Stimulated activated CD8-positive, alpha-beta memory T cell treated with anti-CD3 and anti-CD28 coated beads, Interleukin-15, amount 100 ng/mL, for 48 hours (primary cell): ENCODE results near the gene SAE1.

Experiments used
- DNase-seq, 2 donors: peaks; one replicate each; pipeline ENCODE4 v3.0.0-alpha.2; 2020; ENCODE audit warnings: low read depth in 2 of 2

The SAE1 gene

DNA sequence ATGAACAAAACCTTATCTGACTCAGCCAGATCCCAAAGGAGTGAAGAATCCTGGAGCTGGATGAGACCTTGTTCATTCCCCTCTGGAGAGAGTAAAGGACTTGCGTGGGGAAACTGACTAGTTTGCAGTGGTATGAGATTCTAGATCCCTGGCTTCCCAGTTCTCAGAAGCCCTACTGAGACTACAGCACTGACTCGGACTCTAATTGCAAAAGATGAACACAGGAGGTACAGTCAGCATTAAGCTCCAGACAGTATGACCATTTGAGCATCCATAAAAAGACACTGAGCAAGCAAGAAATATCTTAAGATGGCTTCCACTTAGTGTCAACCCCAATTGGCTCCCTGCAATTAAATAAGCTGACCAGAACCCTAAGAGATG is 23.8 kb upstream of the SAE1 start:
- no peak for DNase-seq

DNA sequence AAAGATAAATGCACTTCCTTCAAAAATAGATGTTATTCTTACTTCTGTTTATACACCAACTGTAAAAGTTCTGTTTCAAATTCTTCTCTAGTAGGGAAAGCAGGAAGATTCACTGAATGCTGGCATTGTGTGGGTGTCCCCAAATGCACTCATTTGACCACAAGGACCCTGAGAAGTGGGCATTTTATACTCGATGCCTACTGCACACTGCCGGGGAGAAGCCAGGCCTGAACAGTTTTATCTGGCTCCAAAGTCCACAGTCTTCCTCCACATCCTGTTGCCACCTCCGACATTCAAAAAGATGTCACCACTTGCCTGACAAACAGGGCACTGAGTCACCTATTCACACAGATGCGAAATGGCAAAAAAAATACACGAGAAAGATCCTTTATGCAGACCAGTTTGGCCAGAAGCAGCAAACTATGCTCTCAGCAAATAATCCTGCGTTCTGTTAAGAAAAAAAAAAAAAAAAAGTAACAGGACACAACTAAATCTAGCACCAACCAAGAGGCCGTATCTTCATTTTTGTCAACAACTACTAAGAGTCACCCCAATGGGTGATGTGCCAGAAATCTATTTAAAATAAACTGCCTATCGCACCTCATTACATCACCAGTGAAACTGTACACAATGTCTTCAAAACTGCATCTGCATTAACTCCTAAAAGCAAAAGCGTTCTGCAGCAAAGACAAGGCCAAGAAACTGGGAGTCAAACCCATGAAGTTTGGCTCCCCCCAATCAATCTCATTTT is 23.3 kb upstream of the SAE1 start:
- DNase-seq, result no peak

DNA sequence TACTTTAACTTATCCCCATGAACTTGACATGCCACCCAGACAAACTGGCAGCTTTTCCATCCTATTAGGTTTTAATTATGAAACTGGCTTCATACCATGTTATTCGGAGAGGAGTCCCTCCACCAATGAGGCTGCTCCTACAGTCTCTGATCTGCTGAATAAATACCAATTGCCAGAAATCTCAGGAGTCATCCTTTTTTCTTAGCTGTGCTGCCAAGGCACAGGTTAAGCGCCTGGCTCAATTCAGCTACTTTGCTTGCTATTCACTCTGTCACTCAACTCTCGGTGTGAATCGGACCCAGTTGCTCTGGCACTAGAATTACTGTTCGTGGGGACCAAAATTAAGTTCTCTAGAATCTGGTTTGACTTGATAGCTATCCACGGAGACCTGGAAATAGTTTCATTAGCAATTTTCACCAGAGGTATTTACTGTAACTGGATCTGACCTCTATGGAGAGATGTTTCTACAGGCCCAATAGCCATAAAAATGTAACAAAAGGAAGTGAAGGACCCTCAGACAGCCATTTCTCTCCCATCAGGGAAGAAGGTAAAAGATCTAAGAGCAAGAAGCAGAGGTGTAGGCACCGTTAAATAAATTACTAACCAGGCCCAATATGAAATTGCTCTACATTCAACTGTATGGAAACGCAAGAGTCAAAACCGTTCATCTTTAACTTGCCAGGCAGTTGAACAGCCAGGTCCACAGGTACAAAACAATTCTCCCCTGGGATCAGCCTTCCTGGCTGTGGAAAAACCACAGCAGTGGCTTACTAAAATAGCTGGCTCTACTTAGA is 22.5 kb upstream of the SAE1 start:
- DNase-seq, result no peak

- no peak for DNase-seq
Measured at GRCh38 chr19:47109177-47109540, 21.5 kb upstream of the SAE1 start.

DNA sequence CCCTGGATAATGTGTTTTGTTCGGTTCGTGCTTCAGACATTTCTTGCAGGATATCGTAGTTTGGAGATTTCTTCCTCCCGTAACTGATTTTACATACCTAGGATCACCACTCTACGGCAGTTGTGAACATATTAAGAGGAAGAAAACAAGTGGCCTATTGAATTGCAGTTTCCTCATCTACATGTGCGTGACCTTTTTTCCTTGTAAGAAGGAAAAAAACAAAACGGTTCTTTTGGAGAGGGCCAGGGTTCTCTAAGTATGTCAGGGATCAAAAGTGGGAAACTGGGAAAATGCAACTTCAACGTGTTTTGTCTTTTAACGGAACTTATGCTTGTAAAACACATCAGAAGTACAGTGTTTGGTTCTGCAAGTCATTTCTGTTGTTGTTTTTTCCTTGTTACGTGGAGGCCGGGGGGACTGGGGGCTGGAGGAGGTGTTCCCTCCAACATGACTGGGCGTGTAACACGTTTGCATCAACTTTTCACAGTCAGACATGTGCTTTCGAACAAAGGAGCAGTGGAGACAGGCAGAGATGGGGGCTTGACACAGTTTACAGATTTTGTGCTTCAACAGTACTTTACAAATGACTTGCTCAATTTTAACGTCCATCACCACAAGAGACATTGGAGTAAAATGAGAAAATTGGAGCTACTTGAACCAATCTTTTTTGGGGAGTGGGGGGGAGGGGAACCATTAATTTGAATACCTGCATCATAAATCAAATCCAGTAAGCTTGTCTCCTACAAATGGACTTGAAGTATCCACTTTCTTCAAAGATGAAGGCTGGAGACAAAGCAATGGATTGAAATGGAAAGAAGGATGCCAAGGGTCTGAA is 20.9 kb upstream of the SAE1 start:
- peak in 1 of 2 donors; percentile 50 for DNase-seq

DNA sequence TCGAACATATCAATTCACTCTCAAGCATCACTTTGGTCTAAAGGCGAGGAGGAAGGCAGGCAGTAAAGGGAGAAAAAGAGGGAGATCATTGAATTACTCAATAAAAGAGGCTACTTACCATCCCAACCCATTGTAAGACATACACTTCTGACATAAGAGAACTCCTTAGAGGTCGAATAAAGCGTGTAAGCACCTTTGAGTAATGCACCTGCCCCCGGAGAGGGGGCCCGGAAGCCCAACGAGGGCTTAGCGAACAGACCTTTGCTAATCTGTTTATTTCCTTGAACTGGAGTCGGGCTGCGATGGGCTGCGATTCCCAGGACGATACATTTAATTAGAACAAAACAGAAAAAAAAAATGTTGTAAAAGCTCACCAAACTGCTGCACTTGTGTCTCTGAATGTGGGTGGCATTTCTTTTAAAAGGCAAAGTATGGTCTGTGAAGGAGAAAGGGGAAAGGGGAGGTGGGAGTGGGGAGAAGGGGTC is 20.1 kb upstream of the SAE1 start:
- DNase-seq, result peak in 1 of 2 donors; percentile 23

DNA sequence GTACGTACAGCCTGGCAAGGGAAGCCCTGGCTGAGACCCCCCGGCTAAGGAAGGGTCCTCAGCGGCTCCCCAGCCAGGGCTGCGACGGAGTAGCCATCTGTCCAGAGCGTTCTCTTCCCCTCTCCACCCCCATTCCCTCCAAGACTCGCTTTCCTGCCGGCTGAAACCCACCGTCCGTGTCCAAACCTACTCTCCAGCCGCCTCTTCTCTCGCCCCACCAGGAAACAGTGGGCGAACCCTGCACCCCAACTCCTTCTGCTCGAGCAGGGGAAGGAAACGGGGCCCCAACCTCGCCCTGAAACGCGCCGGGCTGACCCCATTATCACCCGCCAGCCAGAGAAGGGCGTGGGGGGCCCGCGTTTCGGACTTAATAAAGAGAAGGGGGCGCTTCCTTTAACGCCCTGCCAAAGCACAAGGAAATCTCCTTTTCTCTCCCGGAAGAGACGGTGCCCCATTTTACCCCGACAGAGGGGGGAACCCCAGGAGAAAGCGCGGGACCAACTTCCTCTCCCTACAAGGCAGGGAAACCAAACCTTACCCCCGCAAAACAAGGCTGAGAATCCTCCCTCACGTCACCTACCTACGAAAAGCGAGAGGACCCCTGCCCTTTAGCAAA is 19.5 kb upstream of the SAE1 start:
- DNase-seq, result peak in 1 of 2 donors; percentile 11

DNA sequence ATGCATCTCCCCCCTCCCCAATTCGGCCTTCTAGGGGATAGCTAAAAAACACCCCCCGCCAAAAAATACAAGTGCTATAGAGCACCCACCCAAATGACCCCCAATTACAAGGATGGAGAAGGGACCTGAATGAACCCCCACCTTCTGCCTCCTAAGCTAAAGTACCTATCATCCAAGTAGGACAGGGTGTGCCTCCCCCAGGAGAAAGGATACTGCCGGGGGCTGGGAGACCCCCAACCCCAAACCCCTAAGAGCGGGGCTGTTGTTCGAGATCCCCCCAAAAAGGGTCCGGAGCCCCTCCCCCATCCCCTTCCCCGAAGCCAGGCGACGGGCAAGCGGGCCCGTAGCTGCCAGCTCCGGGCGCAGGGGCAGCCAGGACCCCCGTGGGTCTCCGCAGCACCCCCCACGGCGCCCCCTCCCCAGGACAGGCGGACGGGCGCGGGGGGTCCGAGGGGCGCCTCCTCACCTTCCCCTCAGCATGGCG is 18.9 kb upstream of the SAE1 start:
- no peak for DNase-seq

DNA sequence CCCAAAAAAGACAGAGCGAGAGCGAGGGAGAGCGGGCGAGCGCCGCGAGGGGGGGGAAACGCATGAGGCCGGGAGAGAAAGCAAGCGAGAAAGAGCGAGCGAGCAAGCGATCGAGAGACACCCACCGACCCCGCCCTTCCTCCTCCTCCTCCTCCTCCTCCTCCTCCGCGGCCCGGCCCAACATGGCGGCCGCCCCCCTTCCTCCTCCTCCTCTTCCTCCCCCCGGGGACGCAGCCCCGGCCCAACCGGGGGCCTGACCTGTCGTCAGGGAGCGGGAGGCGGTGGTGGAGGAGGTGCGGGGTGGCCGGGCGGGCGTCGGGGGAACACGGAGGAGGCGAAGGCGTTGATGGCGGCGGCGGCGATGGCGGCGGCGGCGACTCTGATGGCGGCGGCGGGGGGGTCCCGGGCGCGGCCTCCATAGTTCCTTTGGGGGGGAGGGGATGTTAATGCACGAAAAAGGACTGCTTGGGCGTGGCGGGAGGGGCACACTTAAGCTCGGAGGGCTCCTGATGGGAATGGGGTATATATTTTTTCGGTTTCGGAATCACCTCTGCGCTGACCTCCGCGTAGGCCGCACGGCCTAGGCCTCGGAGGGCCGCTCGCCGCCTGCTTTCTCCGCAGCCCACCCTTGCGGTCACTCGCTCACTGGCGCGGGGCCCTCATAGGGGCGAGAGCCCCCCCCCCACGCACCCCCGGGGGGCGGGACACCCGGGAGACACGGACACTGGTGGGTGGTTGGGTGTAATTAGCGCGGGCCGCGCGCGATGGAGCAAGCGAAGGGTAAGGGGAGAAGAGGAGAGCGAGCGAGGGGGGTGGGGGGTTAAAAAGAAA is 18.3 kb upstream of the SAE1 start:
- DNase-seq, result peak; percentile 77 to 79

GRCh38 chr19:47112997-47113849 is 17.4 kb upstream of the SAE1 start, which contains the start of gene ZC3H4:
ZC3H4 (minus strand) TSS chr19:47113776; CDS start chr19:47112584, 1,192 bp downstream.
- DNase-seq, result peak; percentile 99 to 100

- no peak for DNase-seq
Measured at GRCh38 chr19:47113850-47114651, 16.6 kb upstream of the SAE1 start.

GRCh38 chr19:47120470-47121067 is 10.1 kb upstream of the SAE1 start:
- DNase-seq, result no peak

- DNase-seq, result no peak
Measured at GRCh38 chr19:47122359-47123335, 8.0 kb upstream of the SAE1 start.

GRCh38 chr19:47123406-47123805 is 7.2 kb upstream of the SAE1 start:
- no peak for DNase-seq

DNA sequence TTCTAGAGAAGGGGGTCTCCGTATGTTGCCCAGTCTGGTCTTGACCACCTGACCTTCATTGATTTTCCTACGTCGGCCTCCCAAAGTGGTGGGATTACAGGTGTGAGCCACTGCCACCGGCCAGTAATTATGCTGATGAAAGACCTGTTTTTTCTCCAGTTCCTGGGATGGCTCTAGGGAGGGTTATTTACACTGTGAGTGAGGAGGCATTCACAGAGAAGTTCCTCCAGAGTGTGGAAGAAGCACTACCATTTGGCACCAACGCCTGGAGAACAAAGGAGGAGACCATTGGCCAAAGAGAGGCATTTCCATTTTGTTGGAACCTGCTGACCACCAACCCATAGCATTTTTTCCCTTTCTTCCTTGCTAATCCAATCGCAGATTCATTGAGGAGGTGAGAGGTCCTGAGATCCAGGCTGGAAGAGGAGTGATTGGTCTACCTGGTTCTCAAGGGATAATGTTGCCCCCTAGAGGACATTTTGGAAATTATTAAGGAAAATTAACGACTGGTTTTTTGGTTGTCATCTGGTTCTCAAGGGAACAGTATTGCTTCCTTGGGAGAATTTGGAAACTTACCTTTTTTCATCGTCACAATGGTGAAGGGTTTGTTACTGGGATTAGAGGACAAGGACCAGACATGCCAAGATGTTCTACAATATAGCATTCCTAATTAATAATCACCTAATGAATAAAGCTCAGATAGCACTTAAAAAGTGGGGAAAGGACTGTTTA is 5.5 kb upstream of the SAE1 start:
- DNase-seq, result no peak

GRCh38 chr19:47125669-47125938 is 5.0 kb upstream of the SAE1 start:
- no peak for DNase-seq

- no peak for DNase-seq
Measured at GRCh38 chr19:47129579-47129978, 1.1 kb upstream of the SAE1 start.
